HG03135 (cell line): ENCODE measurements around the gene GPBP1L1.
"Not testable (repeated sequence)": the region's sequence is repeated elsewhere in the genome, so short reads cannot be mapped to it uniquely, and the experiment has no call there.

ENCODE experiments used
- ATAC-seq: cut with Tn5 transposase; IDR thresholded peaks from one replicate; pipeline ENCODE4 v1.9.1; 2021; ENCODE audit warnings: mild to moderate bottlenecking, moderate library complexity; ENCODE audit not compliant: unreplicated experiment

GPBP1L1 gene, protein sequence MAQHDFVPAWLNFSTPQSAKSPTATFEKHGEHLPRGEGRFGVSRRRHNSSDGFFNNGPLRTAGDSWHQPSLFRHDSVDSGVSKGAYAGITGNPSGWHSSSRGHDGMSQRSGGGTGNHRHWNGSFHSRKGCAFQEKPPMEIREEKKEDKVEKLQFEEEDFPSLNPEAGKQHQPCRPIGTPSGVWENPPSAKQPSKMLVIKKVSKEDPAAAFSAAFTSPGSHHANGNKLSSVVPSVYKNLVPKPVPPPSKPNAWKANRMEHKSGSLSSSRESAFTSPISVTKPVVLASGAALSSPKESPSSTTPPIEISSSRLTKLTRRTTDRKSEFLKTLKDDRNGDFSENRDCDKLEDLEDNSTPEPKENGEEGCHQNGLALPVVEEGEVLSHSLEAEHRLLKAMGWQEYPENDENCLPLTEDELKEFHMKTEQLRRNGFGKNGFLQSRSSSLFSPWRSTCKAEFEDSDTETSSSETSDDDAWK

DNA sequence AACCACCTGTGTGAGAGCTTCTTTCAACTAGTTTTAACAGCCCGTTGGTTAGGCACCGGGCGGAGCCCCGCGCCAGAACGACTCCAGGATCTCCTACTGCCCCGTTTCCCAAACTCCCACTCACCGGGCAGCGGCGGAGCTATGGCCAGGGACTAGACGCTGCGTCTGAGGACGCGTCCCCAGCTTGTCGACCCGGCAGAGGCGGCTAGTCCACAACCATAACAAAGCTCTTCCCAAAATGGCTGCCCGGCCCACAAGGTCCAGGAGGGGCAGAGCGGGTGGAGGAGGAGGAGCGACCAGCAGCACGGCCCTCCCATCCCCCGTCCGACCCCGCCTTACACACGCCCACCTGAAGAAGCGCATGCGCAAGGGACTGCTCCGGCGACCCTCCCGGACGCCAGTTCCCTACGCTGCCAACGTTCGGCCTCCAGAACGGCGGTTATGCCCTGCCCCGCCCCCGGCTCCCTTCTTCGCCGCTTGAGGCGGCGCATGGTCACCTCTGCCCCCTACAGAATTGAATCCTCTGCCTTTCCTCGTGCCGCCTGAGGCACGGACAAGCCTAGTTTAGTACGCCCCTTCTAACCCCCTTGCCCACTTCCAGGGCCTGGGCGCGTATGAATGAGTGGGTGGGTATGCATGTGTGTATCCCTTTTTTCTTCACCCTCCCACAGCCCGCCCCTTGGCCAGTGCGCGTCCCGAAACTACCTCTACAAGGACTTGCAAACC, at the start of gene GPBP1L1:
Gene GPBP1L1, minus strand, starts transcription at position 246 of the 726 bp plus-strand sequence. CDS start 27,446 bp downstream, outside the sequence.
- peak; percentile 64 for ATAC-seq

DNA sequence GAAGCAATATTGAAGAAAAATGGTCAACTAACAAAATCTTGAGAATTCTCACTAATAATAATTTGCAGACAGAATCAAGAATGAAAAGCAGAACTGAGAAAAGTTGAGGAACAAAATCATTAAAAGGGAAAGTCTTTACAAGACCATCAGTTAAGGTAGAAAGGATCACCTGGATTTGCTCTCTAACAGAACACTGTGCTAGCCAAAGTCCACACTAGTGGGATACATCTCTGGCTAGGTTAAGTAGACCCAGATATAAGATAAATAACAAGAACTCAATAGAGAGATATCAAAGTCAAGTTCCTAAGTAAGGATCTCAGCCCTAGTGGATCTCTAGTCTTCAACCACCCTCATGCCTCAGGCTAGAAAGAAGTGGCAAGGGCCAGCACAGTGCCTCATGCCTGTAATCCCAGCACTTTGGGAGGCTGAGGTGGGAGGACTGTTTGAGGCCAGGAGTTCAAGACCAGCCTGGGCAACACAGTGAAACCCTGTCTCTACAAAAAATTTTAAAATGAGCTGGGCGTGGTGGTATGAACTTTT, 44.5 kb upstream of the GPBP1L1 start:
- ATAC-seq, result no peak

DNA sequence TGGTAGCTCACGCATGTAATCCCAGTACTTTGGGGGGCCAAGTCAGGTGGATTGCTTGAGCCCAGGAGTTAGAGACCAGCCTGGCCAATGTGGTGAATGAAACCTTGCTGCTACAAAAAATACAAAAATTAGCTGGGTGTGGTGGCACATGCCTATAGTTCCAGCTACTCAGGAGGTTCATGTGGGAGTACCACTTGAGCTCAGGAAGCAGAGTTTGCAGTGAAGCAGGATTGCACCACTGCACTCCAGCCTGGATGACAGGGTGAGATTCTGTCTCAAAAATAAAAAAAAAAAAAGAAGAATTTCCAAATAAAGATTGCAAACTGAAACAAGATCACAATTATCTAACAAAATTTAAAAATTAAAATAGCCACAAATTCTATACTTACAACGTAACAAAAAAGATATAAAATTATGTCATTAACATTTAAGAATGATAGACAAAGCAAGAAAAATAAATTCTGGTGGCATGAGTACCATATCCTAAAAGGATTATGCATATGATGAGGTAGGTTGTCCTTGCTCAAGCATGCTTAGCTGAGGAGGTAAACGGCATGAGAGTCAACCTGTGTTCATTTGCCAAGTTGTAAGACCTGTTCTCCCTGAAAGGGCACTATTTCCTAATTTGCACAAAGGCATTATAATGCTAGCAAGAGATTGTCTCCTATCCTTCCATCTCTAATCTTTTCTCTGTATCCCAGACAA, 43.9 kb upstream of the GPBP1L1 start:
- no peak for ATAC-seq

DNA sequence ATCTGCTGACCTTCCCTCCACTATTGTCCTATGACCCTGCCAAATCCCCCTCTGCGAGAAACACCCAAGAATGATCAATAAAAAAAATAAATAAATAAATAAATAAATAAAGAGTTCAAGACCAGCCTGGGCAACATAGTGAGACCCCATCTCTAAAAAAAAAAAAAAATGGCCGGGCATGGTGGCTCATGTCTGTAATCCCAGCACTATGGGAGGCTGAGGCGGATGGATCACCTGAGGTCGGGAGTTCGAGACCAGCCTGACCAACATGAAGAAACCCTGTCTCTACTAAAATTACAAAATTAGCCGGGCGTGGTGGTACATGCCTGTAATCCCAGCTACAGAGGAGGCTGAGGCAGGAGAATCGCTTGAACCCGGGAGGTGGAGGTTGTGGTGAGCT, 39.7 kb upstream of the GPBP1L1 start:
- ATAC-seq, result not testable (repeated sequence)

DNA sequence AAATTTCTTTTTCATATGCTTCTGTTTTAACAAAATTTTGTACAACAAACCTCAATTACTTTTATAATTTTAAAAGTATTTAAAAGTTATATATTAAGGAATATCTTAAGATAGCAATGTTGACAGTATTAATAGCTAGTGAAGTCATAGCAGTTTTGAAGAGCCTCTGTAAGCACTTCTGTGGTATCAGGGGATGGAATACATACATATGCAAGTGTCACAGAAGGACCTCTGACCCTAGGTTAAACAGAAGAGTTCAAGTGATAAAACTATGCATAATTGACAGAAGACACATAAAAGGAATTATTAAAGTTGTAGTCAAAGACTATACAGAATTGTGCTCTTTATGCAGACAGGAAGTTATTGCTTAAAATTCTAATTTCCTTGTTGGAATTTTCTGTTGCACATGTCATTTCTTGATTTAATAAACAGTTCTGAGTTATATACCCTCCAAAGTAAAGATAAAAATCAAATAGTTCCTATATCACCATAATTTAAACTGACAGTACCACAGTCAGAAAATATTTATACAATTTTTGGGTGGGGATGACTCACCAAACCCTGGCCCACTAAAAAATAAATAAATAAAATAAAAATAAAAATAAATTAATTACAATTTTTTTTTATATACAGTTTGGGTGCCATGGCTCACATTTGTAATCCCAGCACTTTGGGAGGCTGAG, 37.1 kb upstream of the GPBP1L1 start:
- no peak for ATAC-seq

DNA sequence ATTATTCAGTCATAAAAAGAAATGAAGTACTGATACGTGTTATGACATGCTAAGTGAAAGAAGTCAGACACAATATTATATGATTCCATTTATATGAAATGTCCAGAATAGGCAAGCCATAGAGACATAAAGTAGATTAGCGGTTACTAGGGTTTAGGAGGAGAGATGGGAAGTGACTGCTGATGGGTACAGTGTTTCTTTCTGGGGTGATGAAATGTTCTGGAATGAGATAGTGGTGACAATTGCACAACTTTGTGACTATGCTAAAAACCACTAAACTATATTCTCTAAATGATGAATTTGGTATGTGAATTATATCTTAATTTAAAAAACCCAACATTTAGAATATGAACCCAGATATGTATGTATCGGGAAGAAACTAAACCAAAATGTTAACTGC, 36.5 kb upstream of the GPBP1L1 start:
- ATAC-seq, result no peak

DNA sequence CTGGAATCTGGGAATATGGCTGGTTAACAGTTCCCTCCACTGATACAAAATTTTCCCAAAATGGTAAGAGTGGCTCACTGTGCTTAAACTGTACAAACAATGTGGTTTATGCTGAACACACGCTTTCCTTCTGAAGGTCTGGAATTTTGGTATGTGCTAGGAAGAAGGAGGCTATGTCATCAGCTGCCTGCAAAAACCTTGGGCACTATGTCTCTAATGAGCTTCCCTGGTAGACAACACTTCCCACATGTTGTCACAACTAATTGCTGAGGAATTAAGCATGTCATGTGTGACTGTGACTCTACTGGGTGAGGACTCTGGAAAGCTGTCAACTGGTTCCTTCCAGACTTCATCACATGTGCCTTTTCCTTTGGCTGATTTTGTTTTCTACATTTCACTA, 34.9 kb upstream of the GPBP1L1 start:
- ATAC-seq, result no peak

DNA sequence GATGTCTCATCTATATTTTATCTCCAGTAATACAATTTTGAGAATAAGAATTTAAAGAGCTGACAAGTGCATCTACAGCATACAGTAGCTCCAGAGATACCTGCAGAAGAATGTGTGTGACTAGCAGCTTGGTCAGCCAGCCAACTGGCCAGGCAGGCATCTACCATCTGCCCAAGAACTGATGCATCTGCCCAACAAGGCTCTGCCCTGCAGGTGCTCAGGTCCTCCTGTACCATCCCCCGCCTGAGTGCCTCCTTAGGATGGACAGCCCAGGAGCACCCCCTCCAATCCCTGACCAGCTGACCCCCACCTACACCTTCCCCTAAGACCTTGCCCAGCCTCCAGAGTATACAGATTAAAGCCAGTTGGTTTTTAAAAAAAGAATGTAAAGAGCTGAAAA, 32.0 kb upstream of the GPBP1L1 start:
- no peak for ATAC-seq

DNA sequence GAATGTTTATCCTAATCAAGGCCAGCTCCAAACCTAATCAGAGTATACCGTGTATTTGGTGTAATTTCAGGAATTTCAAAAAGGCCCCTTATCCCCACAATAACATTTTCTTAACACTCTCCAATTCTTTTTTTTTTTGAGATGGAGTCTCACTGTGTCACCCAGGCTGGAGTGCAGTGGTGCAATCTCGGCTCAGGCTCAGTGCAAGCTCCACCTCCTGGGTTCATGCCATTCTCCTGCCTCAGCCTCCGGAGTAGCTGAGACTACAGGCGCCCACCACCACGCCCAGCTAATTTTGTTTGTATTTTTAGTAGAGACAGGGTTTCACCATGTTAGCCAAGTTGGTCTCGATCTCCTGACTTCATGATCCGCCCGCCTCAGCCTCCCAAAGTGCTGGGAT, 31.1 kb upstream of the GPBP1L1 start:
- ATAC-seq, result not testable (repeated sequence)

DNA sequence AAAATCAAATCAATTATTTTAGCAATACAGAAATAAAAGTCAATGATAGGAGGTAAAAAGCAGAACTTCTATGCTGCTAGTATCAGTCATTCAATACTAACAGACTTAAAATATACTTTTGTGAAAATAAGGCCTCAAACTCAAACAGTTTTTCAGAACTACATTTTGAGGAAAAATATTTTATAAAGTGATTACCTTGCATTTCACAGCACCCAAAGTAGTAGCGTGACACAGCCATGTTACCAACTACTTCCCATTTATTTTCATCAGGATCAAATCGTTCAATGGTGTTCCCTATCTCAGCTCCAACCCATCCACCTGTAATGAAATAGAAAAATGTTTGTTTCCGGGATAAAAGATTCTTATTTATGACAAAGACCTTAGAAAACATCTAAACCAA, 30.4 kb upstream of the GPBP1L1 start:
- ATAC-seq, result no peak

DNA sequence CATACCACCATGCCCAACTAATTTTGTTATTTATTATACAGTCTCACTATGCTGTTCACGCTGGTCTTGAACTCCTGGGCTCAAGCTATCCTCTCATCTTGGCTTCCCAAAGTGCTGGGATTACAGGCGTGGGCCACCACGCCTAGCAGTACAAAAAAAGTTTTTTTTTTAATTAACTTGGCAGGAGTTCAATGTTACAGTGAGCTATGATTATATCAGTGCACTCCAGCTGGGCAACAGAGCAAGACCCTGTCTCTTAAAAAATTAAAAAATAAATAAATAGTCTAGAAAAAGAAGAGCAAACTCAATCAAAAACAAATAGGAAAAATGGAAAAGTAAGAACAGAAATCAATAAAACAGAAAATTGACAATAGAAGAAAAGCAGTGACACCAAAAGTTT, 27.4 kb upstream of the GPBP1L1 start:
- no peak for ATAC-seq

DNA sequence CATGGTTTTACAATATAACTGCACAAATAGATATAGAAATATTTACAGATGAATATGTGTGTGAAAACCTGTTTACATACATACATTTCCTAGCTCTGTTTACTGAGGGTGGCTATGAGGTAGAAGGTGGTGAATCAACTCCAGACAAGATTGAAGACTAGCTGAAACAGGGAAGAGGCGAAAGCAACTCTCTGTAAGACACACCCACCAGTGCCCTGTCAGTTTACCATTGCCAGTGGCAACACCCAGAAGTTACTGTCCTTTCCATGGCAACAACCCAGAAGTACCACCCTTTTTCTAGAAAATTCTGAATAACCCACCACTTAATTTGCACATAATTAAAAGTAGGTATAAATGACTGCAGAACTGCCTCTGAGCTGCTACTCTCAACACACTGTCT, 18.3 kb upstream of the GPBP1L1 start:
- ATAC-seq, result no peak

DNA sequence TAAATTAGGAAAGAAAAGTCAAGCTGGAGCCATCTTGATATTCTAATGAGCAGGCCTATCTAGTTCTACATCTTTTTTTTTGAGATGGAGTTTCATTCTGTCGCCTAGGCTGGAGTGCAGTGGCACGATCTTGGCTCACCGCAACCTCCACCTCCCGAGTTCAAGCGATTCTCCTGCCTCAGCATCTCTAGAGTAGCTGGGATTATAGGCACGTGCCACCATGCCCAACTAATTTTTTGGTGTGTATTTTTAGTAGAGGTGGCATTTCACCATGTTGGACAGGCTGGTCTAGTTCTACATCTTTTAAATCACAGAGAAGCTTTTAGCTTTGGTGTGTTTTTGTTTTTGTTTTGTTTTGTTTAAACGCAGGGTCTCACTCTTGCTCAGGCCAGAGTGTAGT, 8.5 kb upstream of the GPBP1L1 start:
- no peak for ATAC-seq

DNA sequence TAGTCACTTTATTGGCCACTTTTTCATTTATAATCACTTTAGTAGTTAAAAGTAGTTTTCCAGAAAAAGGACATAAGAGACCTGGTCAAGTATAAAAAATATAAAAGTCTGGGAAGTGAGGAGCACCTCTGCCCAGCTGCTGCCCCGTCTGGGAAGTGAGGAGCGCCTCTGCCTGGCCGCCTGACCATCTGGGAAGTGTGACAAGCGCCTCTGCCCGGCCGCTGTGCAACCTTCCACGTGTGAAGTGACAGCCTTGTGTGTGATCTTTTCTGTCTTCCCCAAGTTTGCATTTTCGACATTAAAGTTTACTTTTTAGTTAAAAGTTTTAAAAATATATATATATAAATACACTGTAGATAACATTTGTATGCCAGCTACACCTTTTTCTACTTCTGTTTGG, 7.5 kb upstream of the GPBP1L1 start:
- ATAC-seq, result not testable (repeated sequence)

DNA sequence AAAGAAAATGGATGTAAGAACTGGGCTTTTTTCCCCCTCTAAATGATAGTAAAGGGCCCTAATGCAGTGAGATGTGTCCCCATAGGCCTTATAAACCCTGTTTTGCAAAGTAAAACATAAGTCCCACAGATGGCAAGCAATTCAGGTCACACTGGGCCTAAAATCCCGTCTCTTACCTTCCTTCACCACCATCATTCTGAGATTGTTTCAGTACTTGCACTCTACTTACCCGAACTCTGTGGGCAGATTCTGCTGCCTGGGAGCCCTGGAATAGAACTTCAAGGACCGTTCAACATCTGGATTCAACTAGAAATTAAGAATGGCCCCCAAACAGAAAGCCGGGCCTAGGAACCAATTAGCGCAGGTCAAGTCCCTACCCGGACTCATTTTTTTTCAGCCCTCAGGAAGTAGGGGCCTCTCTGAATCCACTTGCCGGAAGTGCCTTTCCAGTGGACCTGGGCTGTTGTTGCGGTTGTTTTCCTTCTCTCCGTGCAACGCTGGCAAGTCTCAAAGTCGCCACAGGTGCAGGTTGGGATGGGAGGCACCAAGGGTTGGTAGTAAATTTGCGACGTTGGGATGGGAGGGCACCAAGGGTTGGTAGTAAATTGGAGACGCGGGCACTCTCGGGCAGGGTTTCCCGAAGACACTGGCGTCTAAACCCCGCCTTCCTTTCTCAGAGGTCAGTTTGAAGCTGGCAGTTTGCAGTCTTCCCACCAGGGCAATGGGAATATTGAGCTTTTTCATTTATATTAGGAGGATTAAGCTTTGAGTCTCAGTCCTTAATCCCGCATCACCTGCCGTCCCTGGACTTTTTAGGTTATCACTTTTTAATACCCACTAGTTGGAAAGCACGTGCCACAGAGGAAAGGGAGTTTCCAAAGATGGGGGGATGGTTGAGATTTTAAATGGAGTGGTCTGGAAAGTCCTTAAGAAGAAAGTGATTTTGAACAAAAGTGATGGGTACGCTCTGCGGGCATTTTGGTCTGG, 1.7 kb upstream of the GPBP1L1 start, which contains the start of gene TMEM69:
Gene TMEM69, plus strand, starts transcription at position 428 of the 987 bp plus-strand sequence. CDS start 2,888 bp downstream, outside the sequence.
- ATAC-seq, result peak; percentile 24

DNA sequence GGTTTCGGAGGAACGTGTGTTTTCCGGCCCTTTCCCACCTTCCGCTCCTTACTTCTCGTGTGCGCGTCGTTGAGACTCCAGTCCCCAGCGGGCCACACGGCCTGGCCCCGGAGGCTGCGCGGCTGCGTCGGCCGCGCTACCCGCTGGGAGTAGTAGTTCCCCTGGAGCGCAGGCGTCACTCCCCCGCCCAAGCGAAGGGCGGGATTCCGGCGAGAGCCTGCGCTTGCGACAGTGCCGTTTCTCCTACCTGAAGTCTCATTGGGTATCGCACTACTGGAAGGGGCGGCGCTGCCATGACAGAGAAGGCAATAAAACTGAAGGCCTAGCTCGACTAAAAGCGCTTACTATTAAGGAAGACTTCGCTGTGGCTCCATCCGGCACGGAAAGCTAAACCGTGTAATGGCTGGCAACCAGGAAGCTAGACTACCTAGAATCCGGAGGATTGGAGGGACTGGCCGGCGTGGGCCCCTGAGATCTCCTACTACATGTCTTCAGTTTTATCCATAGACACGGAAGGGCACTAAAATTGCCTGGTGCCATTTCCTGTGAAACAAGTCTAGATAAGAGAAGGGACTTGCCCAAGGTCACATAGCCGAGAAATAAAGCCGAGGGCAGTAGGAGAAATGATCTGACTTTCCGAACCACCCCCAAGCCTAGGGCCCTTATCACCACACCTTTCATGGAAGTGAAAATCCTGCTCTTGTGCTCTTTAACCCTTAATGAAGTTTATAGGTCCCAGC, 851 bp upstream of the GPBP1L1 start:
- peak; percentile 77 for ATAC-seq

DNA sequence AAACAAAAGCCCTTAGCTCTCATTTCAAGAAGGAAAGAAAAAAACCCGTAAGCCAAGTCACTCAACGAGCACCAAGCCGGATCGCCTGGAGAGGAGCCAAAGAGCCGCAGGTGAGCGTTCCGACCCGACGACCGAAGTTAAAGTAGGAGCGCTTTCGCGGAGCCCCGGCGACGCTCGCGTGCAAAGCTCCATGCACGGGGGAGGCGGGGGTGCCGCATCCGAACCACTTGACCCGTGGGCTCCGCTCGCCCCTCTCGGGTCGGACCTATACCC, 382 bp downstream of the GPBP1L1 start:
- peak; percentile 14 for ATAC-seq

DNA sequence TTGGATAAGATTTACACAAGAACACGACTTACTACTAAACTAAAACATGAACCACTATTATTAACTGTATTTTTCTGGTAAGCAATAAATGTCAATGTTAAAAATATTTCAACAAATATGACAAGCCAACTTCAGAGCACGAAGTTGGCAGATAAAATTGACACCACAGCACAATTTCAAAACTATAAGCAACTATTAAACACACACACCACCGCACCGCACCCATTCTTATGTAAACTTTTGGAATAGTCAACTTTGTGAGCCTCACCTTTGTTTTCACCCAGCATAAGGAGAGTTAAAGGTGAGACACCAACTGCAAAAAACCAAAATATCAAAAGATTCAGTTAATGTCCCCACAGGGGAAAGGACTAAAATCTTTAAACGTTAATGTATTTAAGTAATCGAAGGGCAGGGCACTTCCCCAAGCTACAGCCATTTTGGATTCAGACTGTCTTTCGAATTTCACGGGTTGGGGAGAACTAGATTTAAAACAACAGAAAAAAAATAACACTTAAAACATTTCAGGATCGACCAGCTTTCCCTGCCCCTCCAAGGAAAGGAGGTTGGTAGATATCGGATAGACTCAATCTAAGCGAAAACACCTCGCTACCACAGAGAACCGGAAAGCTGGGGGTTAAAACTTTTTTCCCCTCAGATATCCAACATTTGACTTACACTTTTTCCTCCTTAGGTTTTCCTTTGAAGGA, 872 bp downstream of the GPBP1L1 start:
- ATAC-seq, result no peak
